Lower lobe of right lung (tissue), 2 donors: ENCODE data around the gene RPL22L1. TPM values are rescaled to one million over a fixed set of nuclear protein-coding genes. Genes with fewer than 3 reads are reported as not detected.
"Not testable (repeated sequence)": the region's sequence is repeated elsewhere in the genome, so short reads cannot be mapped to it uniquely, and the experiment has no call there.

Source experiments
- ATAC-seq, 2 donors: fragments of 200-7000 bp; cut with Tn5 transposase; one replicate each; pipeline ENCODE4 v1.9.1; 2020 to 2022; ENCODE audit warnings: mild to moderate bottlenecking in 2 of 2, moderate library complexity in 2 of 2
- DNase-seq: peaks from one replicate; pipeline ENCODE4 v3.0.0-alpha.2; 2020
- H3K27ac ChIP-seq: fragments of 200-600 bp; one replicate; pipeline ENCODE4 v1.8.0; 2022
- H3K27me3 ChIP-seq: fragments of 200-600 bp; one replicate; pipeline ENCODE4 v1.8.0; 2022; ENCODE audit warnings: low read depth
- H3K36me3 ChIP-seq: fragments of 200-600 bp; one replicate; pipeline ENCODE4 v1.8.0; 2022; ENCODE audit warnings: mild to moderate bottlenecking
- H3K4me1 ChIP-seq: fragments of 200-600 bp; one replicate; pipeline ENCODE4 v1.8.0; 2022
- H3K4me3 ChIP-seq: fragments of 200-600 bp; one replicate; pipeline ENCODE4 v1.8.0; 2022; ENCODE audit warnings: mild to moderate bottlenecking
- H3K9me3 ChIP-seq: fragments of 200-600 bp; one replicate; pipeline ENCODE4 v1.8.0; 2022
- CTCF ChIP-seq: fragments of 200-600 bp; IDR thresholded peaks from one replicate; pipeline ENCODE4 v1.8.0; 2022; ENCODE audit warnings: antibody characterized with exemption, mild to moderate bottlenecking
- intact Hi-C: fragments of 100-400 bp; cut with DNase I; formaldehyde crosslinking; loops from one replicate; pipeline ENCODE4 v1.11.0; 2022
- total RNA-seq: library from RNA; stranded (reverse); fragmentation: NEBNext Ultra II Directional; extraction: Animal tissue kit (Norgen Biotek cat#: 25700); gene quantifications from one replicate; pipeline ENCODE4 v1.2.1, GENCODE V29; 2021
- donor health status: DM: no; HTN: yes; CAD: no; lungs with severe emphysema.

RPL22L1 gene
- total RNA-seq, 1 donor from 2014 or later, result 25.3 TPM

- DNase-seq (no peak), ATAC-seq (no peak)
- H3K36me3 ChIP-seq, result no peaks in the 10 kb centered on the region
- H3K27me3 ChIP-seq, result no peaks in the 10 kb centered on the region
- H3K27ac ChIP-seq, result no peak overlapping the region
- no peaks in the 10 kb centered on the region for H3K4me1 ChIP-seq
- no peaks in the 10 kb centered on the region for H3K9me3 ChIP-seq
- intact Hi-C loops, result no loop called here
- no peak overlapping the region for H3K4me3 ChIP-seq
- TF ChIP-seq CTCF, result no peak
Measured at GRCh38 chr3:170830580-170830979, 39.4 kb downstream of the RPL22L1 start.

- DNase-seq, result no peak
- Histone ChIP-seq H3K4me1 (no peaks in the 10 kb centered on the region), H3K36me3 (no peaks in the 10 kb centered on the region), H3K9me3 (no peaks in the 10 kb centered on the region), H3K27ac (no peak overlapping the region), H3K27me3 (no peaks in the 10 kb centered on the region), H3K4me3 (no peak overlapping the region)
- no peak for TF ChIP-seq CTCF
- no peak for ATAC-seq
- intact Hi-C loops, result no loop called here
Measured at GRCh38 chr3:170829546-170830272, 40.3 kb downstream of the RPL22L1 start.

GRCh38 chr3:170826047-170826446 lies 43.9 kb downstream of the RPL22L1 start:
- no peaks in the 10 kb centered on the region for H3K9me3 ChIP-seq
- DNase-seq (no peak), ATAC-seq (no peak)
- intact Hi-C loops, result no loop called here
- H3K4me1 ChIP-seq, result no peaks in the 10 kb centered on the region
- no peak overlapping the region for H3K27ac ChIP-seq
- no peaks in the 10 kb centered on the region for H3K27me3 ChIP-seq
- no peaks in the 10 kb centered on the region for H3K36me3 ChIP-seq
- no peak overlapping the region for H3K4me3 ChIP-seq
- TF ChIP-seq CTCF, result no peak

GRCh38 chr3:170823562-170823961 lies 46.4 kb downstream of the RPL22L1 start:
- intact Hi-C loops, H3K36me3 ChIP-seq, DNase-seq, H3K4me3 ChIP-seq, H3K27me3 ChIP-seq, ATAC-seq, H3K4me1 ChIP-seq, H3K9me3 ChIP-seq, H3K27ac ChIP-seq: not testable (repeated sequence)

- H3K4me3 ChIP-seq, ATAC-seq, H3K4me1 ChIP-seq, DNase-seq, H3K9me3 ChIP-seq, intact Hi-C loops, H3K27ac ChIP-seq, H3K27me3 ChIP-seq, H3K36me3 ChIP-seq: not testable (repeated sequence)
Measured at GRCh38 chr3:170818325-170818724, 51.7 kb downstream of the RPL22L1 start.

GRCh38 chr3:170817471-170817870 lies 52.5 kb downstream of the RPL22L1 start:
- DNase-seq, intact Hi-C loops, H3K4me3 ChIP-seq, H3K4me1 ChIP-seq, H3K36me3 ChIP-seq, H3K9me3 ChIP-seq, H3K27me3 ChIP-seq, ATAC-seq, H3K27ac ChIP-seq: not testable (repeated sequence)

GRCh38 chr3:170816841-170817240 lies 53.2 kb downstream of the RPL22L1 start:
- no peak for DNase-seq
- Histone ChIP-seq H3K4me1 (no peaks in the 10 kb centered on the region), H3K9me3 (no peaks in the 10 kb centered on the region), H3K27me3 (no peaks in the 10 kb centered on the region), H3K4me3 (no peak overlapping the region), H3K36me3 (no peaks in the 10 kb centered on the region), H3K27ac (no peak overlapping the region)
- ATAC-seq, result no peak
- TF ChIP-seq CTCF, result no peak
- intact Hi-C loops, result no loop called here
